ENCODE data around the gene GRM3.

Gene GRM3

DNA sequence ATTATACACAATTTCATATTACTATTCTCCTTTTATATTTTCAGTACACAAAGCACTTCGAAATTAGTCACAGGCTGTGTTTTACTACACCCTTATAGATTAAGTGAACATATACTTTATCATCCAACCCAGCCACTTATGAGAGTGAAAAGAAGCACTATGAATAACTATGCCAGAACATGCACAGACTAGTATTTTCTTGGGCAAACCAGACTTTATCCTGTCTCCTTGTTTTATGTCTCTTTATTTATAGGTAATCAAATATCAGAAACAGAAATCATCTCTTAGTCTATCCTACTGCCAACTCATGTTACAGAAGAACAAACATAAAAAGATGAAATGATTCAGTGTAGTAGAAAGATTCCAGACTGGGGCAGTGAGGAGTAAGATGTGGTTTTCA lies 171.8 kb downstream of the GRM3 start:
- H3K4me1 ChIP-seq (ENCODE audit: low read depth, poor library complexity, severe bottlenecking): no peaks in the 10 kb centered on the region
- no peaks in the 10 kb centered on the region for H3K27me3 ChIP-seq (ENCODE audit: insufficient read depth, low read depth)
- no peak overlapping the region for H3K4me3 ChIP-seq (IDR thresholded peaks at IDR 0.05; ENCODE audit: insufficient read depth, low read depth, low read length)
- H3K36me3 ChIP-seq (ENCODE audit: insufficient read depth): no peaks in the 10 kb centered on the region
- no peaks in the 10 kb centered on the region for H4K20me1 ChIP-seq (ENCODE audit: insufficient read depth)
- no peak overlapping the region for H2AFZ ChIP-seq (ENCODE audit: low read depth)
- no peak overlapping the region for H3K4me2 ChIP-seq
- H3K27ac ChIP-seq: no peak overlapping the region
- TF ChIP-seq, protein P1, sequence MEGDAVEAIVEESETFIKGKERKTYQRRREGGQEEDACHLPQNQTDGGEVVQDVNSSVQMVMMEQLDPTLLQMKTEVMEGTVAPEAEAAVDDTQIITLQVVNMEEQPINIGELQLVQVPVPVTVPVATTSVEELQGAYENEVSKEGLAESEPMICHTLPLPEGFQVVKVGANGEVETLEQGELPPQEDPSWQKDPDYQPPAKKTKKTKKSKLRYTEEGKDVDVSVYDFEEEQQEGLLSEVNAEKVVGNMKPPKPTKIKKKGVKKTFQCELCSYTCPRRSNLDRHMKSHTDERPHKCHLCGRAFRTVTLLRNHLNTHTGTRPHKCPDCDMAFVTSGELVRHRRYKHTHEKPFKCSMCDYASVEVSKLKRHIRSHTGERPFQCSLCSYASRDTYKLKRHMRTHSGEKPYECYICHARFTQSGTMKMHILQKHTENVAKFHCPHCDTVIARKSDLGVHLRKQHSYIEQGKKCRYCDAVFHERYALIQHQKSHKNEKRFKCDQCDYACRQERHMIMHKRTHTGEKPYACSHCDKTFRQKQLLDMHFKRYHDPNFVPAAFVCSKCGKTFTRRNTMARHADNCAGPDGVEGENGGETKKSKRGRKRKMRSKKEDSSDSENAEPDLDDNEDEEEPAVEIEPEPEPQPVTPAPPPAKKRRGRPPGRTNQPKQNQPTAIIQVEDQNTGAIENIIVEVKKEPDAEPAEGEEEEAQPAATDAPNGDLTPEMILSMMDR (conservative IDR thresholded peaks at IDR 0.05; ENCODE audit: low read depth, low read length): no peak
- H3K9ac ChIP-seq: no peak overlapping the region
- no peaks in the 10 kb centered on the region for H3K79me2 ChIP-seq (ENCODE audit: insufficient read depth, low read depth)

DNA sequence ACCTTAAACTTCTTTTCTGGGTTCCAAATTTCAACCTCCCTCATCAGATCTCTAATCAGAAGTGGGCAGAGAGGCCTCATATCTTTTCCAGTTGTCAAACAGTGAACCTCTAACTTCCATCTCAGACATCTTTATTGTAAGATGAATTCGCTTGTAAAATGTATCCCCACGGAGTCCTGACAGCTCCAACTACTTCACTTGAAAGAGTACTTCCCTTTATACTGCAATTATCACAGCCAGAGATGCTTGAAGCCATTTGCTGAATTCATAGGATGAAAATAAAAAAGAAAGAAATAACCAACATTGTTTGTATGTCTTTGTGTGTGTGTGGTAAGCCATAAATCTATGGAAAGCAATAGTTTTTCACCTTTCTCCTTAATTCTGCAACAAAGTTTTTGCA lies 175.2 kb downstream of the GRM3 start:
- no peaks in the 10 kb centered on the region for H3K27me3 ChIP-seq (ENCODE audit: insufficient read depth, low read depth)
- no peaks in the 10 kb centered on the region for H3K36me3 ChIP-seq (ENCODE audit: insufficient read depth)
- H3K9ac ChIP-seq: no peak overlapping the region
- H2AFZ ChIP-seq (ENCODE audit: low read depth): no peak overlapping the region
- TF ChIP-seq, protein P1 (conservative IDR thresholded peaks at IDR 0.05; ENCODE audit: low read depth, low read length): no peak
- H3K4me3 ChIP-seq (IDR thresholded peaks at IDR 0.05; ENCODE audit: insufficient read depth, low read depth, low read length): no peak overlapping the region
- no peaks in the 10 kb centered on the region for H4K20me1 ChIP-seq (ENCODE audit: insufficient read depth)
- H3K4me2 ChIP-seq: no peak overlapping the region
- H3K4me1 ChIP-seq (ENCODE audit: low read depth, poor library complexity, severe bottlenecking): no peaks in the 10 kb centered on the region
- no peak overlapping the region for H3K27ac ChIP-seq
- no peaks in the 10 kb centered on the region for H3K79me2 ChIP-seq (ENCODE audit: insufficient read depth, low read depth)

GRCh38 chr7:86823769-86824168 lies 180.1 kb downstream of the GRM3 start:
- TF ChIP-seq, protein P1 (conservative IDR thresholded peaks at IDR 0.05; ENCODE audit: low read depth, low read length): no peak
- H3K4me2 ChIP-seq: no peak overlapping the region
- no peak overlapping the region for H2AFZ ChIP-seq (ENCODE audit: low read depth)
- H3K9ac ChIP-seq: no peak overlapping the region
- no peak overlapping the region for H3K4me3 ChIP-seq (IDR thresholded peaks at IDR 0.05; ENCODE audit: insufficient read depth, low read depth, low read length)
- H3K36me3 ChIP-seq (ENCODE audit: insufficient read depth): no peaks in the 10 kb centered on the region
- no peaks in the 10 kb centered on the region for H3K27me3 ChIP-seq (ENCODE audit: insufficient read depth, low read depth)
- H4K20me1 ChIP-seq (ENCODE audit: insufficient read depth): no peaks in the 10 kb centered on the region
- no peak overlapping the region for H3K27ac ChIP-seq
- H3K79me2 ChIP-seq (ENCODE audit: insufficient read depth, low read depth): no peaks in the 10 kb centered on the region
- no peaks in the 10 kb centered on the region for H3K4me1 ChIP-seq (ENCODE audit: low read depth, poor library complexity, severe bottlenecking)

GRCh38 chr7:86825264-86825663 lies 181.6 kb downstream of the GRM3 start:
- no peaks in the 10 kb centered on the region for H3K36me3 ChIP-seq (ENCODE audit: insufficient read depth)
- TF ChIP-seq, protein P1 (conservative IDR thresholded peaks at IDR 0.05; ENCODE audit: low read depth, low read length): no peak
- H3K9ac ChIP-seq: no peak overlapping the region
- H3K79me2 ChIP-seq (ENCODE audit: insufficient read depth, low read depth): no peaks in the 10 kb centered on the region
- no peak overlapping the region for H3K27ac ChIP-seq
- H2AFZ ChIP-seq (ENCODE audit: low read depth): no peak overlapping the region
- no peak overlapping the region for H3K4me2 ChIP-seq
- no peaks in the 10 kb centered on the region for H4K20me1 ChIP-seq (ENCODE audit: insufficient read depth)
- no peaks in the 10 kb centered on the region for H3K27me3 ChIP-seq (ENCODE audit: insufficient read depth, low read depth)
- no peak overlapping the region for H3K4me3 ChIP-seq (IDR thresholded peaks at IDR 0.05; ENCODE audit: insufficient read depth, low read depth, low read length)
- H3K4me1 ChIP-seq (ENCODE audit: low read depth, poor library complexity, severe bottlenecking): no peaks in the 10 kb centered on the region
